Skeletal muscle satellite cell (primary cell): ENCODE measurements around the gene STON2.

Experiments
- H3K27me3 ChIP-seq: 2 replicates; pipeline ENCODE4 v1.7.0; 2013; ENCODE audit warnings: low read length; ENCODE audit not compliant: control insufficient read depth, insufficient read depth
- H3K36me3 ChIP-seq: 2 replicates; pipeline ENCODE4 v1.7.0; 2013; ENCODE audit warnings: mild to moderate bottlenecking, control low read depth, low read length; ENCODE audit not compliant: insufficient read depth
- H3K4me1 ChIP-seq: 2 replicates; pipeline ENCODE4 v1.7.0; 2013; ENCODE audit warnings: low read length; ENCODE audit not compliant: control insufficient read depth, insufficient read depth
- H3K4me2 ChIP-seq: 2 replicates; pipeline ENCODE4 v1.7.0; 2013; ENCODE audit warnings: mild to moderate bottlenecking, low read length
- H3K4me3 ChIP-seq: 2 replicates; pipeline ENCODE4 v1.7.0; 2013; ENCODE audit warnings: low read length
- H3K9ac ChIP-seq: 2 replicates; pipeline ENCODE4 v1.7.0; 2013; ENCODE audit warnings: mild to moderate bottlenecking, low read depth, low read length, moderate library complexity
- H3K9me3 ChIP-seq: replicated peaks from 2 replicates; pipeline ENCODE4 v1.7.0; 2013; ENCODE audit warnings: mild to moderate bottlenecking, control low read depth, low read length

The STON2 gene

GRCh38 chr14:81311778-81312177, 88.3 kb downstream of the STON2 start:
- Histone ChIP-seq H3K4me3 (no peak overlapping the region), H3K9ac (no peak overlapping the region), H3K4me1 (no peaks in the 10 kb centered on the region), H3K4me2 (no peak overlapping the region), H3K36me3 (no peaks in the 10 kb centered on the region), H3K9me3 (no peaks in the 10 kb centered on the region), H3K27me3 (peaks cover 11% of the 10 kb centered on the region)

GRCh38 chr14:81311141-81311540, 89.0 kb downstream of the STON2 start:
- Histone ChIP-seq H3K9ac (no peak overlapping the region), H3K36me3 (no peaks in the 10 kb centered on the region), H3K4me3 (no peak overlapping the region), H3K9me3 (no peaks in the 10 kb centered on the region), H3K4me2 (no peak overlapping the region), H3K4me1 (no peaks in the 10 kb centered on the region), H3K27me3 (peaks cover 11% of the 10 kb centered on the region)

GRCh38 chr14:81310606-81311005, 89.5 kb downstream of the STON2 start:
- Histone ChIP-seq H3K4me1 (no peaks in the 10 kb centered on the region), H3K36me3 (no peaks in the 10 kb centered on the region), H3K9me3 (no peaks in the 10 kb centered on the region), H3K9ac (no peak overlapping the region), H3K4me3 (no peak overlapping the region), H3K4me2 (no peak overlapping the region), H3K27me3 (peaks cover 11% of the 10 kb centered on the region)

GRCh38 chr14:81309511-81309910, 90.6 kb downstream of the STON2 start:
- no peak overlapping the region for H3K9ac ChIP-seq
- H3K9me3 ChIP-seq, result no peaks in the 10 kb centered on the region
- H3K27me3 ChIP-seq, result peaks cover 11% of the 10 kb centered on the region
- H3K4me3 ChIP-seq, result no peak overlapping the region
- no peaks in the 10 kb centered on the region for H3K36me3 ChIP-seq
- no peak overlapping the region for H3K4me2 ChIP-seq
- H3K4me1 ChIP-seq, result no peaks in the 10 kb centered on the region

GRCh38 chr14:81305743-81306142, 94.4 kb downstream of the STON2 start:
- H3K4me2 ChIP-seq, result no peak overlapping the region
- no peaks in the 10 kb centered on the region for H3K36me3 ChIP-seq
- no peaks in the 10 kb centered on the region for H3K4me1 ChIP-seq
- peaks cover 2% of the 10 kb centered on the region for H3K27me3 ChIP-seq
- H3K4me3 ChIP-seq, result no peak overlapping the region
- H3K9ac ChIP-seq, result no peak overlapping the region
- H3K9me3 ChIP-seq, result no peaks in the 10 kb centered on the region

GRCh38 chr14:81305065-81305464, 95.1 kb downstream of the STON2 start:
- no peak overlapping the region for H3K4me3 ChIP-seq
- H3K36me3 ChIP-seq, result no peaks in the 10 kb centered on the region

GRCh38 chr14:81303258-81303935, 96.7 kb downstream of the STON2 start:
- H3K4me2 ChIP-seq, result no peak overlapping the region
- no peaks in the 10 kb centered on the region for H3K27me3 ChIP-seq
- no peaks in the 10 kb centered on the region for H3K4me1 ChIP-seq
- no peaks in the 10 kb centered on the region for H3K9me3 ChIP-seq
- no peak overlapping the region for H3K4me3 ChIP-seq
- H3K36me3 ChIP-seq, result no peaks in the 10 kb centered on the region
- no peak overlapping the region for H3K9ac ChIP-seq

More at GRCh38 chr14:81305065-81305464, 95.1 kb downstream of the STON2 start:
- Histone ChIP-seq H3K9ac (no peak overlapping the region), H3K4me2 (no peak overlapping the region), H3K4me1 (no peaks in the 10 kb centered on the region), H3K9me3 (no peaks in the 10 kb centered on the region), H3K27me3 (no peaks in the 10 kb centered on the region)

- no peak overlapping the region for H3K9ac ChIP-seq
- no peaks in the 10 kb centered on the region for H3K36me3 ChIP-seq
Observed at GRCh38 chr14:81302638-81303037, 97.5 kb downstream of the STON2 start.

GRCh38 chr14:81301813-81302212, 98.3 kb downstream of the STON2 start:
- Histone ChIP-seq H3K4me3 (no peak overlapping the region), H3K36me3 (no peaks in the 10 kb centered on the region), H3K9me3 (no peaks in the 10 kb centered on the region), H3K27me3 (no peaks in the 10 kb centered on the region), H3K4me2 (no peak overlapping the region), H3K9ac (no peak overlapping the region), H3K4me1 (no peaks in the 10 kb centered on the region)

More at GRCh38 chr14:81302638-81303037, 97.5 kb downstream of the STON2 start:
- Histone ChIP-seq H3K27me3 (no peaks in the 10 kb centered on the region), H3K4me2 (no peak overlapping the region), H3K4me3 (no peak overlapping the region), H3K9me3 (no peaks in the 10 kb centered on the region), H3K4me1 (no peaks in the 10 kb centered on the region)

GRCh38 chr14:81301371-81301770, 98.8 kb downstream of the STON2 start:
- Histone ChIP-seq H3K36me3 (no peaks in the 10 kb centered on the region), H3K4me2 (no peak overlapping the region), H3K4me3 (no peak overlapping the region), H3K9ac (no peak overlapping the region), H3K27me3 (no peaks in the 10 kb centered on the region), H3K9me3 (no peaks in the 10 kb centered on the region), H3K4me1 (no peaks in the 10 kb centered on the region)

GRCh38 chr14:81298911-81299310, 101.2 kb downstream of the STON2 start:
- no peak overlapping the region for H3K4me2 ChIP-seq
- no peaks in the 10 kb centered on the region for H3K9me3 ChIP-seq
- no peaks in the 10 kb centered on the region for H3K36me3 ChIP-seq
- no peaks in the 10 kb centered on the region for H3K27me3 ChIP-seq
- H3K4me3 ChIP-seq, result no peak overlapping the region
- H3K4me1 ChIP-seq, result no peaks in the 10 kb centered on the region
- H3K9ac ChIP-seq, result no peak overlapping the region

- H3K27me3 ChIP-seq, result no peaks in the 10 kb centered on the region
- no peak overlapping the region for H3K9ac ChIP-seq
- H3K4me3 ChIP-seq, result no peak overlapping the region
- no peaks in the 10 kb centered on the region for H3K36me3 ChIP-seq
- H3K9me3 ChIP-seq, result no peaks in the 10 kb centered on the region
- no peak overlapping the region for H3K4me2 ChIP-seq
- H3K4me1 ChIP-seq, result no peaks in the 10 kb centered on the region
Observed at GRCh38 chr14:81298122-81298521, 102.0 kb downstream of the STON2 start.
